GM21576 (cell line): Measurements from ENCODE around the gene WWC2.

Experiments
- ATAC-seq: cut with Tn5 transposase; IDR thresholded peaks from one replicate; pipeline ENCODE4 v1.9.1; 2021; ENCODE audit warnings: mild to moderate bottlenecking, moderate library complexity; ENCODE audit not compliant: unreplicated experiment

The WWC2 gene

DNA sequence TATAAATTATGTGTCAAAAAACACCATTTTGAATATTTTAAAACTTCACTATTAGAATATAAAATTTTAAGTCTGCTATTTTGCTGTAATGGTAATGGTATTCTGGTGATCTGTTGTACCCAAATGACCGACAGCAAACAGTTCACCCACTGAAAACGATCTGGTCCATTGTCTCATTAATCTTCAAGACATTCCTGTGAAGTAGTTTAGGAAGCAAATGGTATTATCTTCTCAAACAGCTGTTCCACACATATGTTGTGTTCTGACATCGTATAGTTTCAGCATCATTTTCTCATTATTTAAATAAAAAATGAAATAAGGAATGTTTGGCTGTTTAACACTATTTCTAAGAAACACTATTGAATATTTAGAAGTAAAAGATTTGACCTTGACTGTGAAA lies 98.1 kb downstream of the WWC2 start:
- ATAC-seq = no peak

- ATAC-seq = no peak
These were observed 101.4 kb downstream of the WWC2 start for GRCh38 chr4:183200453-183200852.

DNA sequence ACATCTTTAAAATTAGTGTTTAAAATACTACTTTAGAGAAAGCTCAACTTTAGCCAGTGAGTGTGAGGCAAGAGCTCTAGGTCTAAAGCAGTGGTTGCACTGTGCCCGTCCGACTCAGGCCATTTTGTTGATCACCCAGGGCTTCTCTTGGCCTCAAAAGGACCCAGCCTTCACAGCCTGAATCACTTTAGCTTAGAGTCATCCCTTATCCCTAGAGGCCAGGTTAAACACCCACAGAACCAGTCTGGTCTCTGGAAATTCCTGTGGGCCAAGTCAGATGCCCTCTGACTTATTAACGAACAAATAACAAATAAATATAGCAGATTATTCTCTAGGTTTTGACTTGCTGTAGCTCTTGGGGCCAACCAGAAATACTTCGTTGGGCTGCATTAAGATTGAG lies 102.3 kb downstream of the WWC2 start:
- ATAC-seq = no peak

DNA sequence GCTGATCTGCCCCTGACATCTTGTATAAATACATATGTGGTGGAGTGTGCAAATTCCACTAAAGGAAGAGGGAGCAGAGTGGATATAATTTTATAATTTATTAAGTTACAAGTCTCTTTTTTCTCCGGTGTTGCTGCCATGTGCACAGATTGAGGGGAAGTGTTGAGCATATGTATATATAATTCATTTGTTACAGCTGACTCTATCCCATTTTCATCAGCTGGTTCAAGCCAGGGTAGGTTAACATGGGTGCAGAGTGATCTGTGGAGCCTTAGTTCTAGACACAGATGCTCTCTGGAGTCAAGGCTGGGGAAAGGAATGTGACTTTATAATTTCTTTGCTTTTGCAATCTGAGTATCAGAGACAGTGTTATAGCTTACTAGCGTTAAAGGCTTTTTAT lies 103.5 kb downstream of the WWC2 start:
- no peak for ATAC-seq

GRCh38 chr4:183204793-183205192 lies 105.7 kb downstream of the WWC2 start:
- ATAC-seq = no peak

DNA sequence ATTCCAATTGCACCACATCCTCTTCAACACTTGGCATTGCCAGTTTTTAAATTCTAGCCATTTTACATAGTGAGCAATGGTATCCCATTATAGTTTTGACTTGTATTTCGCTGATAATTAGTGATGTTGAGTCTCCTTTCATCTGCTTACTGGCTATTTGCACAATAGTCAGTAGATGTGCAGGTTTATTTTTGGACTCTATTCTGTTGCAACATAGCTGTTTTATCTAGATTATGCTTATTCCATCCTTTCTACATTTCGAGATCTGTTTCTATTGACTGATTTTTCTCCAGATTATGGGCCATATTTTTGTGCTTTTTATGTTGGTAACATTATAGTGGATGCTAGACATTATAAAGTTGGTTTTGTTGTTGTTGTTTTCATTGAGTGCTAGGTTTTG lies 106.1 kb downstream of the WWC2 start:
- ATAC-seq = no peak

GRCh38 chr4:183205709-183206108 lies 106.7 kb downstream of the WWC2 start:
- ATAC-seq = no peak

GRCh38 chr4:183211533-183211932 lies 112.5 kb downstream of the WWC2 start:
- ATAC-seq = no peak

DNA sequence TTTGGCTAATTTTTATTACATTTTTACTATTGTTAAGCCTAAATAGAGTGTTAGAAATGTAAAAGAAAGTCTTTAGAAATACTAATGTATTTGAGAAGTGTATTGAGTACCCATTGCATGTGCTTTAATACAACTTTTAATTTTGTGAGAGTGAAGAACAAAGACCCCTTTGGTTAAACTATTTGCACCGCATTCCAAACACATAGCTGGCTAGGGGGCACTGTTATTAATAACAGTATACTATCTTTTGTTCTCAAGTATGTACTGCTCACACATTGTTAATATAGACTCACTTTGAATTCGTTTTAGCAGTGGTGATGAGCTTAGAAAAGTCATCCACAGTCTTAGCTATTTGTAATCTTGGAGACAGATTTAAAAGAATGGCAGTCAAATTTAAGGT lies 114.9 kb downstream of the WWC2 start:
- no peak for ATAC-seq

DNA sequence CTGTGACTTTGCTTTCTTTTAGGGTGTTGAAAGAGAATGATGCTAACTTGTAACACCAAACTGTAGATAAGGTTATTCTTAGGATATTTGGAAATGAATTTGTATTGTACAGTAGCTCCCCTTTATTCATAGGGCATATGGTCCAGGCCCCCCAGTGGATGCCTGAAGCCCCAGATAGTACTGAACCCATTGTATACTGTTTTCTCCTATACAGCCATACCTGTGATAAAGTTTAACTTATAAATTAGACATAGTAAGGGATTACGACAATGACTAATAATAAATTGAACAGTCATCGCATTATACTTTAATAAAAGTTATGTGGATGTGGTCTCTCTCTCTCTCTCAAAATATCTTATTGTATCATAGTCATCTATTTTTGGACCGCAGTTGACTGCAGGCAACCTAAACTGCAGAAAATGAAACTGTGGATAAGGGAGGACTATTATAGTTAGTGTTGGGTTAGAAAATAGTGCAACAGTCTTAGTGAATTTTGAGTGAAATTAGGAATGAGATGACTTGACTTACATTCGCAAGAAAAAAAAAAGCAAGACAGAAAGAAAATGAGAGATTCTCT lies 115.9 kb downstream of the WWC2 start:
- no peak for ATAC-seq

GRCh38 chr4:183220236-183220635 lies 121.2 kb downstream of the WWC2 start:
- ATAC-seq = no peak

DNA sequence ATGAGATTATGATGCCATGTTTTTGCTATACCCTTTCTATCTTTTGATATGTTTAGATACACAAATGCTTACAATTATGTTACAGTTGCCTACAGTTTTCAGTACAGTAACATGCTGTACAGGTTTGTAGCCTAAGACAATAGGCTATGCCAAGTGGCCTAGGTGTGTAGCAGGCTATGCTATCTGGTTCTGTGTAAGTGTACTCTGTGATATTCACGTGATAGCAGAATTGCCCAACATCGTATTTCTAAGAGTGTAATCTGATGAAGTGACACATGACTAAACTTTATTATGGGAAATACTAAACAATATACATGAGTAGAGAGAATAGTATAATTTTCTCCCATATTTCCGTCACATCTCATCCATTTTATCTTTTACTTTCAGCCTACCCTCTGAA lies 124.0 kb downstream of the WWC2 start:
- ATAC-seq = no peak

GRCh38 chr4:183229397-183229796 lies 130.3 kb downstream of the WWC2 start:
- ATAC-seq = no peak

GRCh38 chr4:183240581-183241321 lies 141.7 kb downstream of the WWC2 start:
- ATAC-seq = no peak

DNA sequence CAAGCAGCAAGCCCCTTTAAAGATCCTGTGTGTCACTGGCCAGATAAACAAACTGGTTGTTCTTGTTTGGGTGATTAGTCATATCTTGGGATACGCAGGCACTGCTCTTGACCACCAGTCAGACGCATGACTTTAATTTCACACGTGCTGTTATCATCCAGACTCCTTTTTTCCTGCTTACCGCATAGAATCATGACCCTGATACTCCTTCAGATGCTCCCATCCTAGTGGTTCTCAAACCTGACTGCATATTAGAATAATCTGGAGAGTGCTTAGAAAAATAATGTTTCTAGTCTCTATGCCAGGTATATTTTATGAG lies 142.2 kb downstream of the WWC2 start:
- no peak for ATAC-seq

GRCh38 chr4:183241721-183242151 lies 142.7 kb downstream of the WWC2 start:
- ATAC-seq = no peak

DNA sequence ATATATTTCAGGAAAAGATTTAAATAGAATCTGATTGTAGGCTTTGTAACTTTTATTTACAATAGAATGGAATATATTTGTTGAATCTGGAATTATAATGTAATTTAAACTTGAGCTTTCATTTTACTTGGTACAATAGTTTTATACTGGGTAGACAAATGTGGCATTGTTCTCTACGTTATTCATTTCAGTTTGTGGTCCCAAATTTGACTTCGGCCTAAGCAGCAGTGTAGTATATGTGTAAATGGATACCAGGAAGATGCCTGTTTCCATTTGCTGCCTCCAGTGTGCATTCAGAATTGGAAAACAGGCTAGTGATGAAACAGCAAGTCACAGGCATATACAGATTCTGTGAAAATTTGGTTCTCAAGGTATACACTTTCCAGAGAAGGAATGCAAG lies 143.2 kb downstream of the WWC2 start:
- ATAC-seq = no peak

DNA sequence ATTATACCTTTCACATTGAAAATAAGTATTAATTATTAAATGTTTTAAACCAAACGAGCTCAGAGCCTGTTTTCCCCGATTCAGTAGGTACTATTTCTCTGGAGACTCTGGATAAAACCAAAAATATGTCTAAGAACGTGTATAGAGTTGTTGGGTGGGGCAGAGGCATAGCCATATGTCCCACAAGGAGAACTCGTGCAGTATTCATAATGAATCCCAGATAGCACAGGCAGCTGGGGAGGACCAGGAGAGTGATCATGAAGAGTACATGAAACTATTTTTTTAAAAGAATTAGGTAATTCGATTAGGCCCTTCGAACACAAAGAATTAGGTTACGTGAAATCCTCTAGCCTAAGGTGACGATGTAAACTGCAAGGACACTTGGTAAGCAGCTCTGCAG lies 145.0 kb downstream of the WWC2 start:
- no peak for ATAC-seq

- no peak for ATAC-seq
These were observed 145.4 kb downstream of the WWC2 start for GRCh38 chr4:183244506-183244905.

DNA sequence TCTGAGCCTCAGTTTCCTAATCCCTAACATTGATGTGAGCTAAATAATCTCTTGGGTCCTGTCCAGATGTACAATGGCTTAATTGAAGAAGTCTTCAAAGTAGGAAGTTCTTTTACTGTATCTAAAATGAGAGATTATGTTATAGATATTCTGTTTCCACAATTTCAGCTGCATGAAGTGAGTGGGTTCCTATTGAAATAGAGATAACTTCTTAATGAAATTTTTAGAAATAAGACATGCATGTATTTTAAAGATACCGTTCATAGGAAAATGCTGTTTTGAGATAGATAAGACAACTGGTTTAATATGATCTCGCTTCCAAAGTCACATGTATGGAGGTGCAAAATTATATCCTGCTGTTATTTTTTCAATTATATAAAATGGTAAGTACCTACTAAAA lies 149.1 kb downstream of the WWC2 start:
- ATAC-seq = no peak

GRCh38 chr4:183249854-183250253 lies 150.8 kb downstream of the WWC2 start:
- ATAC-seq = peak; percentile 63

DNA sequence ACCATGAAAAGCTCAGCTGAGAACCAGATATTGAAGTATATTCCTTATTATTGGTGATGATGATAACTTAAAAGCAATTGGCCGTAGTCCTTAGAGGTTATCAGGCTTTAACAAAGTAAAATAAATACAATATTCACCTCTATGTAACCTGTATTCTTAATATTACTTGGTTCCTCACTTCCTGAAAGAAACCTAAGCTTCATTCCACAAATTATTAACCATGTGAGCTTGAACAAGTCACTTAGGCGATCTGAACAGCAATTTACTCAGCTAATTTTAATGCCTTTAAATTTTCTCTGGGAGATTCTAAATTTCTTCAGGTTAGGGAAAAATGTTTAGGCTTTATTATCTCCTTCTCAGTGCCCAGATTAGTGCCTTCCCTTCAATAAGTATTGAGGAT lies 151.8 kb downstream of the WWC2 start:
- ATAC-seq = no peak

- no peak for ATAC-seq
These were observed 153.9 kb downstream of the WWC2 start for GRCh38 chr4:183252959-183253358.
